ENCODE data around the gene GALNT12. TPM values are rescaled to one million over a fixed set of nuclear protein-coding genes. Genes with fewer than 3 reads are reported as not detected.

The GALNT12 gene
- total RNA-seq, 1 experiment from 2014 or later: 31.2 TPM

DNA sequence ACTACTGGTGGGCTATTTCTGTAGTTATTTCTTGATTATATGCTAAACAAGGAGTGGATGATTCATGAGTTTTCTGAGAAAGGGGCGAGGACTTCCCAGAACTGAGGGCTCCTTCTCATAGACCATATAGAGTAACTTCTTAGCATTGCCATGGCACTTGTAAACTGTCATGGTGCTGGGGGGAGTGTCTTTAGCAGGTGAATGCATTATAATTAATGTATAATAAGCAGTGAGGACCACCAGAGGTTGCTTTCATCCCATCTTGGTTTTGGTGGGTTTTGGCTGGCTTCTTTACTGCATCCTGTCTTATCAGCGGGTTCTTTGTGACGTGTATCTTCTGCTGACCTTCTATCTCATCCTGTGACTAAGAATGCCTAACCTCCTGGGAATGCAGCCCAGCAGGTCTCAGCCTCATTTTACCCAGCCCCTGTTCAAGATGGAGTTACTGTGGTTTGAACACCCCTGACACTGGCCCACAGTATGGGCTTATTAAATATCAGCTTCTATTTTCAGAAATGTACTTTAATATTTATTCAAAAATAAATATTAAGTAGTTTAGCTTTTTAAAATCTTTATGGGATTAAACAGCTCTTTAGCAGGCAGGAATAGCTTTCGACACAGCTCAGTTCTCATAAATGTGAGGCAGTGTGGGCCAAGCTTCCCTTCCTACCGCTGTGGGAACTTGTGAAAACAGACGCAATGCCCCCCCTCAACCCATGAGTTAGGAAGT is 44.4 kb downstream of the GALNT12 start:
- Histone ChIP-seq H3K27me3 (ENCODE audit: insufficient read depth, low read length) (no peaks in the 10 kb centered on the region), H3K79me2 (ENCODE audit: insufficient read depth, low read length) (no peaks in the 10 kb centered on the region), H3K4me2 (ENCODE audit: low read length) (peak overlapping the region; percentile 57), H3K4me3 (replicated peaks in 1 of 2; ENCODE audit: low read depth in 1 of 2, low read length in 2 of 2) (0 out of 4 replicates have a peak overlapping the region, but pooled peaks of 1 of the 2 experiments have one; percentile 5), H3K27ac (ENCODE audit: low read depth, low read length) (no peak overlapping the region), H3K9me3 (ENCODE audit: control insufficient read depth in 1 of 2, insufficient read depth in 1 of 2, low read depth in 1 of 2, low read length in 2 of 2) (no peaks in the 10 kb centered on the region), H3K36me3 (ENCODE audit: control insufficient read depth in 1 of 2, insufficient read depth in 2 of 2, low read length in 2 of 2) (no peaks in the 10 kb centered on the region), H3K9me2 (ENCODE audit: insufficient read depth) (no peaks in the 10 kb centered on the region), H3K4me1 (ENCODE audit: control insufficient read depth in 1 of 2, insufficient read depth in 2 of 2, low read length in 2 of 2) (peaks cover 9 to 39% of the 10 kb centered on the region in 2 experiments; a peak in 3 of 4 replicates), H2AFZ (ENCODE audit: low read depth, low read length, poor library complexity, severe bottlenecking) (no peak overlapping the region), H4K20me1 (ENCODE audit: insufficient read depth) (no peaks in the 10 kb centered on the region), H3K9ac (ENCODE audit: low read length) (no peak overlapping the region)
- BruUV-seq (replicated peaks): no TSS peak
- intact Hi-C loops (cut with micrococcal nuclease): no loop called here
- ChIA-PET RAD21 (ENCODE audit: low non-redundant PET in 1 of 2, low total read pairs in 2 of 2, uncharacterized antibody in 2 of 2, unreplicated experiment in 2 of 2) (interaction anchor here in 1 of 2 experiments (0.9 kb wide), 1 partner anchor 43 kb away, joined by 3 read pairs; no protein-coding TSS in a partner anchor), CTCF (no interaction called here), POLR2A (no interaction called here)
- peak; percentile 74 for TF ChIP-seq SP1 (IDR thresholded peaks at IDR 0.05; ENCODE audit: low read depth)
- peak; percentile 69 for TF ChIP-seq FOSL1 (IDR thresholded peaks at IDR 0.05; ENCODE audit: low read depth)
- TF ChIP-seq SIN3A (IDR thresholded peaks at IDR 0.05; ENCODE audit: low read depth): no peak
- TF ChIP-seq YY1 (IDR thresholded peaks at IDR 0.05; ENCODE audit: extremely low read depth, insufficient replicate concordance, low read depth, low read length): peak; percentile 77
- ATAC-seq (no peak), DNase-seq (ENCODE audit: low read depth, low spot score) (no peak)

- BruUV-seq (replicated peaks): no TSS peak
- Histone ChIP-seq H3K9me3 (ENCODE audit: control insufficient read depth in 1 of 2, insufficient read depth in 1 of 2, low read depth in 1 of 2, low read length in 2 of 2) (no peaks in the 10 kb centered on the region), H3K4me1 (ENCODE audit: control insufficient read depth in 1 of 2, insufficient read depth in 2 of 2, low read length in 2 of 2) (peaks cover 9 to 39% of the 10 kb centered on the region in 2 experiments; a peak in 3 of 4 replicates), H3K36me3 (ENCODE audit: control insufficient read depth in 1 of 2, insufficient read depth in 2 of 2, low read length in 2 of 2) (no peaks in the 10 kb centered on the region), H3K9me2 (ENCODE audit: insufficient read depth) (no peaks in the 10 kb centered on the region), H3K4me3 (replicated peaks in 1 of 2; ENCODE audit: low read depth in 1 of 2, low read length in 2 of 2) (no peak overlapping the region), H3K9ac (ENCODE audit: low read length) (no peak overlapping the region), H4K20me1 (ENCODE audit: insufficient read depth) (no peaks in the 10 kb centered on the region), H3K4me2 (ENCODE audit: low read length) (no peak overlapping the region), H3K27me3 (ENCODE audit: insufficient read depth, low read length) (no peaks in the 10 kb centered on the region), H2AFZ (ENCODE audit: low read depth, low read length, poor library complexity, severe bottlenecking) (no peak overlapping the region), H3K79me2 (ENCODE audit: insufficient read depth, low read length) (no peaks in the 10 kb centered on the region), H3K27ac (ENCODE audit: low read depth, low read length) (no peak overlapping the region)
- intact Hi-C loops (cut with micrococcal nuclease): no loop called here
- ATAC-seq (no peak), DNase-seq (ENCODE audit: low read depth, low spot score) (no peak)
- ChIA-PET RAD21 (ENCODE audit: low non-redundant PET in 1 of 2, low total read pairs in 2 of 2, uncharacterized antibody in 2 of 2, unreplicated experiment in 2 of 2) (interaction anchor here in 1 of 2 experiments (0.9 kb wide), 1 partner anchor 43 kb away, joined by 3 read pairs; no protein-coding TSS in a partner anchor), POLR2A (no interaction called here), CTCF (no interaction called here)
- TF ChIP-seq, protein P1, sequence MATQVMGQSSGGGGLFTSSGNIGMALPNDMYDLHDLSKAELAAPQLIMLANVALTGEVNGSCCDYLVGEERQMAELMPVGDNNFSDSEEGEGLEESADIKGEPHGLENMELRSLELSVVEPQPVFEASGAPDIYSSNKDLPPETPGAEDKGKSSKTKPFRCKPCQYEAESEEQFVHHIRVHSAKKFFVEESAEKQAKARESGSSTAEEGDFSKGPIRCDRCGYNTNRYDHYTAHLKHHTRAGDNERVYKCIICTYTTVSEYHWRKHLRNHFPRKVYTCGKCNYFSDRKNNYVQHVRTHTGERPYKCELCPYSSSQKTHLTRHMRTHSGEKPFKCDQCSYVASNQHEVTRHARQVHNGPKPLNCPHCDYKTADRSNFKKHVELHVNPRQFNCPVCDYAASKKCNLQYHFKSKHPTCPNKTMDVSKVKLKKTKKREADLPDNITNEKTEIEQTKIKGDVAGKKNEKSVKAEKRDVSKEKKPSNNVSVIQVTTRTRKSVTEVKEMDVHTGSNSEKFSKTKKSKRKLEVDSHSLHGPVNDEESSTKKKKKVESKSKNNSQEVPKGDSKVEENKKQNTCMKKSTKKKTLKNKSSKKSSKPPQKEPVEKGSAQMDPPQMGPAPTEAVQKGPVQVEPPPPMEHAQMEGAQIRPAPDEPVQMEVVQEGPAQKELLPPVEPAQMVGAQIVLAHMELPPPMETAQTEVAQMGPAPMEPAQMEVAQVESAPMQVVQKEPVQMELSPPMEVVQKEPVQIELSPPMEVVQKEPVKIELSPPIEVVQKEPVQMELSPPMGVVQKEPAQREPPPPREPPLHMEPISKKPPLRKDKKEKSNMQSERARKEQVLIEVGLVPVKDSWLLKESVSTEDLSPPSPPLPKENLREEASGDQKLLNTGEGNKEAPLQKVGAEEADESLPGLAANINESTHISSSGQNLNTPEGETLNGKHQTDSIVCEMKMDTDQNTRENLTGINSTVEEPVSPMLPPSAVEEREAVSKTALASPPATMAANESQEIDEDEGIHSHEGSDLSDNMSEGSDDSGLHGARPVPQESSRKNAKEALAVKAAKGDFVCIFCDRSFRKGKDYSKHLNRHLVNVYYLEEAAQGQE (IDR thresholded peaks at IDR 0.05; ENCODE audit: low read depth): no peak
- TF ChIP-seq JUND (IDR thresholded peaks at IDR 0.05) (no peak), SRF (IDR thresholded peaks at IDR 0.05; ENCODE audit: low read depth) (no peak), FOSL1 (IDR thresholded peaks at IDR 0.05; ENCODE audit: low read depth) (no peak), POLR2AphosphoS5 (IDR thresholded peaks at IDR 0.05; ENCODE audit: low read depth, low read length) (no peak), TCF7L2 (IDR thresholded peaks at IDR 0.05; ENCODE audit: borderline replicate concordance, extremely low read depth, insufficient read depth, insufficient read length) (no peak), ZNF274 (IDR thresholded peaks at IDR 0.05; ENCODE audit: low read depth, low read length) (no peak)
- TF ChIP-seq, protein P2, sequence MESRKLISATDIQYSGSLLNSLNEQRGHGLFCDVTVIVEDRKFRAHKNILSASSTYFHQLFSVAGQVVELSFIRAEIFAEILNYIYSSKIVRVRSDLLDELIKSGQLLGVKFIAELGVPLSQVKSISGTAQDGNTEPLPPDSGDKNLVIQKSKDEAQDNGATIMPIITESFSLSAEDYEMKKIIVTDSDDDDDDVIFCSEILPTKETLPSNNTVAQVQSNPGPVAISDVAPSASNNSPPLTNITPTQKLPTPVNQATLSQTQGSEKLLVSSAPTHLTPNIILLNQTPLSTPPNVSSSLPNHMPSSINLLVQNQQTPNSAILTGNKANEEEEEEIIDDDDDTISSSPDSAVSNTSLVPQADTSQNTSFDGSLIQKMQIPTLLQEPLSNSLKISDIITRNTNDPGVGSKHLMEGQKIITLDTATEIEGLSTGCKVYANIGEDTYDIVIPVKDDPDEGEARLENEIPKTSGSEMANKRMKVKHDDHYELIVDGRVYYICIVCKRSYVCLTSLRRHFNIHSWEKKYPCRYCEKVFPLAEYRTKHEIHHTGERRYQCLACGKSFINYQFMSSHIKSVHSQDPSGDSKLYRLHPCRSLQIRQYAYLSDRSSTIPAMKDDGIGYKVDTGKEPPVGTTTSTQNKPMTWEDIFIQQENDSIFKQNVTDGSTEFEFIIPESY (IDR thresholded peaks at IDR 0.05; ENCODE audit: extremely low read depth, insufficient replicate concordance, low read length): no peak
Measured at GRCh38 chr9:98852460-98852734, 44.9 kb downstream of the GALNT12 start.
